H1 (cell line): Measurements from ENCODE around the gene TBC1D2. TPM values are rescaled to one million over a fixed set of nuclear protein-coding genes. Genes with fewer than 3 reads are reported as not detected.

Source experiments
- CTCF ChIA-PET: fragments of 300-600 bp; sonication (Branson Sonifier 250); formaldehyde crosslinking; loops from one replicate; lab custom pipeline; 2021; ENCODE audit not compliant: partially characterized antibody; lab: Charles Lee
- POLR2A ChIA-PET: fragments of 300-600 bp; sonication (Branson Sonifier 250); formaldehyde crosslinking; loops from one replicate; lab custom pipeline; 2021; ENCODE audit warnings: inconsistent platforms; ENCODE audit not compliant: partially characterized antibody; lab: Charles Lee
- DNase-seq, 2 experiments: peaks; one replicate each; pipeline versions ENCODE4 v3.0.0 to v3.0.0-alpha.2; 2010 to 2022; ENCODE audit warnings: low spot score in 2 of 2, low read depth in 1 of 2, mixed read lengths in 1 of 2
- FAIRE-seq: peaks from 2 replicates; lab custom pipeline; 2011; peaks lifted over from hg19 to GRCh38; lab: Jason Lieb, UNC
- H2AFZ ChIP-seq: 2 replicates; pipeline ENCODE4 v1.8.1; 2012; ENCODE audit warnings: low read length, inconsistent platforms
- H2AK5ac ChIP-seq: 2 replicates; pipeline ENCODE4 v1.6.1; 2013; ENCODE audit warnings: low read depth, low read length
- H2BK120ac ChIP-seq: replicated peaks from 2 replicates; pipeline ENCODE3; 2013; ENCODE audit warnings: low read depth, low read length, inconsistent platforms
- H2BK12ac ChIP-seq: 2 replicates; pipeline ENCODE4 v1.6.1; 2013; ENCODE audit warnings: low read depth, low read length
- H2BK15ac ChIP-seq: 2 replicates; pipeline ENCODE4 v1.6.1; 2013; ENCODE audit warnings: low read length
- H2BK20ac ChIP-seq: 2 replicates; pipeline ENCODE4 v1.6.1; 2013; ENCODE audit warnings: low read length
- H2BK5ac ChIP-seq: 2 replicates; pipeline ENCODE4 v1.6.1; 2013; ENCODE audit warnings: low read depth, low read length
- H3K14ac ChIP-seq: 2 replicates; pipeline ENCODE4 v1.6.1; 2013; ENCODE audit warnings: inconsistent platforms; ENCODE audit not compliant: insufficient read length
- H3K18ac ChIP-seq: 2 replicates; pipeline ENCODE4 v1.6.1; 2013; ENCODE audit warnings: low read length; ENCODE audit errors: extremely low read depth
- H3K23ac ChIP-seq: 2 replicates; pipeline ENCODE4 v1.6.1; 2013; ENCODE audit warnings: inconsistent platforms; ENCODE audit not compliant: insufficient read length
- H3K23me2 ChIP-seq: 2 replicates; pipeline ENCODE4 v1.6.1; 2013; ENCODE audit warnings: low read depth, low read length
- H3K27ac ChIP-seq: 2 replicates; pipeline ENCODE4 v1.6.1; 2011; ENCODE audit warnings: low read depth, low read length, inconsistent platforms
- H3K27me3 ChIP-seq, 4 experiments: replicated peaks in 1 of 4; 1 replicate in 1 of 4; 2 replicates in 3 of 4; pipeline versions ENCODE4 v1.6.1 to v1.8.1; 2011 to 2013; ENCODE audit warnings: low read length in 3 of 4, mild to moderate bottlenecking in 3 of 4, inconsistent platforms in 2 of 4, mixed read lengths in 2 of 4, moderate library complexity in 1 of 4; ENCODE audit not compliant: control insufficient read depth in 3 of 4, insufficient read depth in 3 of 4; ENCODE audit errors: extremely low read depth in 1 of 4
- H3K36me3 ChIP-seq, 4 experiments: 2 replicates each; pipeline versions ENCODE4 v1.6.1 to v1.8.1; 2011 to 2013; ENCODE audit warnings: mild to moderate bottlenecking in 4 of 4, low read length in 3 of 4, moderate library complexity in 2 of 4, control low read depth in 1 of 4, inconsistent platforms in 1 of 4; ENCODE audit not compliant: insufficient read depth in 4 of 4, control insufficient read depth in 2 of 4
- H3K4ac ChIP-seq: replicated peaks from 2 replicates; pipeline ENCODE3; 2013; ENCODE audit warnings: low read length, low read depth, mixed read lengths, inconsistent platforms; ENCODE audit not compliant: insufficient read length
- H3K4me1 ChIP-seq, 4 experiments: replicated peaks in 1 of 4; 1 replicate in 1 of 4; 2 replicates in 3 of 4; pipeline versions ENCODE4 v1.6.1 to v1.8.1; 2011 to 2013; ENCODE audit warnings: low read length in 3 of 4, inconsistent platforms in 2 of 4, mixed read lengths in 1 of 4; ENCODE audit not compliant: insufficient read depth in 4 of 4, control insufficient read depth in 3 of 4
- H3K4me2 ChIP-seq, 2 experiments: 2 replicates each; pipeline versions ENCODE4 v1.6.1 to v1.8.1; 2011 to 2013; ENCODE audit warnings: low read depth in 2 of 2, low read length in 2 of 2, control low read depth in 1 of 2, inconsistent platforms in 1 of 2, mild to moderate bottlenecking in 1 of 2; ENCODE audit not compliant: insufficient read depth in 1 of 2
- H3K4me3 ChIP-seq, 4 experiments: fragments of 200-600, 300-600 bp in 1 of 4; sonication (generic), shearing (Covaris generic), sonication (Bioruptor Twin) in 1 of 4; 2 replicates each; pipeline versions ENCODE4 v1.5.1 to v1.8.1; 2011 to 2016; ENCODE audit warnings: low read length in 4 of 4, low read depth in 3 of 4, control low read depth in 2 of 4, inconsistent platforms in 2 of 4, mild to moderate bottlenecking in 2 of 4, mixed read lengths in 1 of 4, moderate library complexity in 1 of 4; ENCODE audit not compliant: insufficient read depth in 2 of 4; ENCODE audit errors: extremely low read depth in 1 of 4
- H3K56ac ChIP-seq: replicated peaks from 2 replicates; pipeline ENCODE3; 2013; ENCODE audit warnings: low read depth, mild to moderate bottlenecking, mixed read lengths, low read length, inconsistent platforms; ENCODE audit not compliant: insufficient read length
- H3K79me1 ChIP-seq: 2 replicates; pipeline ENCODE4 v1.6.1; 2013; ENCODE audit warnings: low read depth, low read length, control low read depth
- H3K79me2 ChIP-seq, 2 experiments: 2 replicates each; pipeline versions ENCODE4 v1.6.1 to v1.8.1; 2012 to 2013; ENCODE audit warnings: low read length in 2 of 2, mild to moderate bottlenecking in 2 of 2, inconsistent platforms in 1 of 2; ENCODE audit not compliant: insufficient read depth in 2 of 2, control insufficient read depth in 1 of 2
- H3K9ac ChIP-seq, 4 experiments: replicated peaks in 1 of 4; 1 replicate in 1 of 4; 2 replicates in 3 of 4; pipeline versions ENCODE4 v1.6.1 to v1.8.1; 2011 to 2013; ENCODE audit warnings: low read depth in 3 of 4, low read length in 3 of 4, control low read depth in 2 of 4, mild to moderate bottlenecking in 2 of 4, moderate library complexity in 2 of 4, inconsistent platforms in 1 of 4; ENCODE audit errors: extremely low read depth in 1 of 4
- H3K9me3 ChIP-seq, 2 experiments: 2 replicates each; pipeline versions ENCODE4 v1.6.1 to v1.8.1; 2012 to 2013; ENCODE audit warnings: mild to moderate bottlenecking in 2 of 2, moderate library complexity in 2 of 2, control low read depth in 1 of 2, inconsistent platforms in 1 of 2, low read depth in 1 of 2, low read length in 1 of 2, mixed read lengths in 1 of 2; ENCODE audit not compliant: insufficient read depth in 2 of 2
- H4K20me1 ChIP-seq, 2 experiments: replicated peaks in 1 of 2; 2 replicates each; pipeline versions ENCODE3 to v1.8.1; 2011 to 2013; ENCODE audit warnings: inconsistent platforms in 2 of 2, low read length in 2 of 2, mild to moderate bottlenecking in 1 of 2; ENCODE audit not compliant: insufficient read depth in 2 of 2, control insufficient read depth in 1 of 2
- H4K5ac ChIP-seq: 2 replicates; pipeline ENCODE4 v1.6.1; 2013; ENCODE audit warnings: low read length, low read depth, mixed read lengths, inconsistent platforms; ENCODE audit not compliant: insufficient read length
- H4K8ac ChIP-seq: 2 replicates; pipeline ENCODE4 v1.8.0; 2013; ENCODE audit warnings: mild to moderate bottlenecking, moderate library complexity, low read length, inconsistent platforms; ENCODE audit not compliant: insufficient read depth; ENCODE audit errors: extremely low read depth
- H4K91ac ChIP-seq: replicated peaks from 2 replicates; pipeline ENCODE3; 2013; ENCODE audit warnings: low read length, mixed read lengths, inconsistent platforms; ENCODE audit not compliant: insufficient read length
- ASH2L ChIP-seq: fragments of 200-600, 300-600 bp; sonication (generic); IDR thresholded peaks from one replicate; pipeline ENCODE4 v1.7.1; 2017; ENCODE audit warnings: low read length
- CTBP2 ChIP-seq: IDR thresholded peaks from 2 replicates; pipeline ENCODE4 v1.7.0; 2011; ENCODE audit warnings: borderline replicate concordance, mild to moderate bottlenecking, moderate library complexity, mixed read lengths, low read length; ENCODE audit not compliant: insufficient read depth, insufficient read length
- RXRA ChIP-seq: IDR thresholded peaks from 2 replicates; pipeline ENCODE4 v1.6.1; 2011; ENCODE audit warnings: low read depth, mild to moderate bottlenecking, low read length, moderate library complexity; ENCODE audit not compliant: insufficient read depth
- SRF ChIP-seq: IDR thresholded peaks from 2 replicates; pipeline ENCODE4 v1.6.1; 2011; ENCODE audit warnings: mild to moderate bottlenecking, low read depth, low read length, moderate library complexity
- TBP ChIP-seq: IDR thresholded peaks from 2 replicates; pipeline ENCODE4 v1.6.1; 2011; ENCODE audit warnings: low read depth, low read length, improper control_type of control experiment
- TCF12 ChIP-seq: IDR thresholded peaks from 2 replicates; pipeline ENCODE4 v1.6.1; 2011; ENCODE audit warnings: low read depth, mild to moderate bottlenecking, low read length
- WGBS, 2 experiments: shearing (Covaris generic) in 1 of 2; methylation state at CpG; one replicate each; pipeline versions ENCODE4 v1.1.6 to v1.1.7; 2013 to 2015; ENCODE audit warnings: low lambda C conversion rate in 2 of 2, mixed read lengths in 2 of 2, inconsistent platforms in 1 of 2, low coverage in 1 of 2, missing lambda C conversion rate in 1 of 2; ENCODE audit not compliant: insufficient replicate concordance in 2 of 2, insufficient coverage in 1 of 2, insufficient read length in 1 of 2; ENCODE audit errors: extremely low coverage in 1 of 2, missing lambda C conversion rate in 1 of 2; 5-methylcytosine and 5-hydroxymethylcytosine counted together
- polyA plus RNA-seq, 7 experiments: library from polyadenylated mRNA; depleted of rRNA in 3 of 7; stranded (reverse) in 5 of 7; unstranded in 2 of 7; fragments of >200 nt in 5 of 7; fragments of 200-250 nt in 2 of 7; gene quantifications; 1 replicate in 5 of 7; 2 replicates in 1 of 7; 4 replicates in 1 of 7; pipeline versions ENCODE4 v1.2.1 to v1.2.3, GENCODE V29; 2011 to 2013; ENCODE audit warnings: missing spikeins in 2 of 7, mixed read lengths in 2 of 7
- total RNA-seq: library from RNA; stranded (reverse); fragmentation: NEBNext Ultra II Directional; extraction: Animal tissue kit (Norgen Biotek cat#: 25700); gene quantifications from 2 replicates; pipeline ENCODE4 v1.2.1, GENCODE V29; 2021

The TBC1D2 gene
- total and polyA plus RNA-seq, 2 of the 8 experiments (the other 6 are each of a cell fraction or from before 2014, with no cell fraction given): 7.4 TPM

- H4K8ac ChIP-seq: no peak overlapping the region
- H3K27ac ChIP-seq: no peak overlapping the region
- no peak overlapping the region for H3K18ac ChIP-seq
- no peaks in the 10 kb centered on the region for H3K36me3 ChIP-seq
- H4K5ac ChIP-seq: no peak overlapping the region
- no peaks in the 10 kb centered on the region for H3K4me1 ChIP-seq
- H3K14ac ChIP-seq: no peak overlapping the region
- 85% methylated on average over 6 of the region's 6 CpGs; no CpG with 5 or more reads in 1 of the 2 experiments for WGBS, 2 experiments
- no peak overlapping the region for H3K4me3 ChIP-seq
- no peak overlapping the region for H2AFZ ChIP-seq
- no peak overlapping the region for H2BK15ac ChIP-seq
- no peaks in the 10 kb centered on the region for H3K23me2 ChIP-seq
- no peak for FAIRE-seq
- H2BK120ac ChIP-seq: no peak overlapping the region
- no peak for DNase-seq
- H4K91ac ChIP-seq: no peak overlapping the region
- no peaks in the 10 kb centered on the region for H3K79me2 ChIP-seq
- no peaks in the 10 kb centered on the region for H3K79me1 ChIP-seq
- no peak overlapping the region for H3K9ac ChIP-seq
- no peak overlapping the region for H2BK5ac ChIP-seq
- H2AK5ac ChIP-seq: no peak overlapping the region
- no peak overlapping the region for H2BK12ac ChIP-seq
- ChIA-PET CTCF (interaction anchor here (1.3 kb wide), 2 partner anchors 22 to 35 kb away, joined by 3 to 4 read pairs; no protein-coding TSS in a partner anchor), POLR2A (no interaction called here)
- no peak overlapping the region for H3K4me2 ChIP-seq
- no peak overlapping the region for H3K56ac ChIP-seq
- H3K27me3 ChIP-seq: peaks cover 0 to 2% (median 0%) of the 10 kb centered on the region in 4 experiments; a peak in 2 of 7 replicates
- H3K23ac ChIP-seq: no peak overlapping the region
- no peak overlapping the region for H2BK20ac ChIP-seq
- H3K9me3 ChIP-seq: no peaks in the 10 kb centered on the region
- no peak overlapping the region for H3K4ac ChIP-seq
- no peaks in the 10 kb centered on the region for H4K20me1 ChIP-seq
- TF ChIP-seq CTBP2 (no peak), RXRA (no peak), TCF12 (no peak), SRF (no peak), ASH2L (no peak), TBP (no peak)
Observed at GRCh38 chr9:98280574-98280973, 25.1 kb upstream of the TBC1D2 start.
